ENCODE results near the gene MDM4. TPM values are rescaled to one million over a fixed set of nuclear protein-coding genes. Genes with fewer than 3 reads are reported as not detected.

The MDM4 gene
- total RNA-seq, 1 donor from 2014 or later, result 41.1 TPM

GRCh38 chr1:204563307-204563706 is 47.1 kb downstream of the MDM4 start:
- no peak overlapping the region for H3K4me3 Mint-ChIP-seq (ENCODE audit: unreplicated experiment)
- FAIRE-seq, result no peak

GRCh38 chr1:204563780-204564179 is 47.6 kb downstream of the MDM4 start:
- Mint-ChIP-seq H3K27ac (ENCODE audit: unreplicated experiment) (no peak overlapping the region), H3K36me3 (ENCODE audit: low read depth, unreplicated experiment) (peaks cover 7% of the 10 kb centered on the region), H3K27me3 (ENCODE audit: low read depth, unreplicated experiment) (no peaks in the 10 kb centered on the region), H3K9me3 (ENCODE audit: unreplicated experiment) (no peaks in the 10 kb centered on the region), H3K4me3 (ENCODE audit: unreplicated experiment) (no peak overlapping the region), H3K4me1 (ENCODE audit: low read depth, unreplicated experiment) (peaks cover 26% of the 10 kb centered on the region)
- Histone ChIP-seq H3K9me3 (ENCODE audit: insufficient read depth, low read depth, low read length) (no peaks in the 10 kb centered on the region), H3K4me2 (ENCODE audit: low read length) (no peak overlapping the region), H2AFZ (ENCODE audit: low read depth, low read length) (no peak overlapping the region), H3K36me3 (ENCODE audit: insufficient read depth, low read length) (no peaks in the 10 kb centered on the region), H4K20me1 (ENCODE audit: insufficient read depth, low read length) (peaks cover 4% of the 10 kb centered on the region), H3K4me3 (ENCODE audit: insufficient read depth, low read depth, low read length) (no peak overlapping the region), H3K27me3 (ENCODE audit: insufficient read depth, low read length) (no peaks in the 10 kb centered on the region), H3K27ac (ENCODE audit: low read depth, low read length) (no peak overlapping the region), H3K79me2 (ENCODE audit: insufficient read depth, low read length) (no peaks in the 10 kb centered on the region), H3K9ac (ENCODE audit: low read length) (no peak overlapping the region), H3K4me1 (ENCODE audit: insufficient read depth, low read length) (no peaks in the 10 kb centered on the region)
- TF ChIP-seq CTCF (IDR thresholded peaks at IDR 0.05; ENCODE audit: insufficient read depth, low read depth, low read length), result no peak
- no peak for TF ChIP-seq EZH2 (IDR thresholded peaks at IDR 0.05; ENCODE audit: insufficient read depth, low read length)
- no peak for DNase-seq (ENCODE audit: low read depth)
- FAIRE-seq, result no peak

More at GRCh38 chr1:204563307-204563706, 47.1 kb downstream of the MDM4 start:
- Mint-ChIP-seq H3K27ac (ENCODE audit: unreplicated experiment) (no peak overlapping the region), H3K27me3 (ENCODE audit: low read depth, unreplicated experiment) (no peaks in the 10 kb centered on the region), H3K9me3 (ENCODE audit: unreplicated experiment) (no peaks in the 10 kb centered on the region), H3K36me3 (ENCODE audit: low read depth, unreplicated experiment) (peaks cover 7% of the 10 kb centered on the region), H3K4me1 (ENCODE audit: low read depth, unreplicated experiment) (peaks cover 29% of the 10 kb centered on the region)
- no peaks in the 10 kb centered on the region for H3K9me3 ChIP-seq (ENCODE audit: insufficient read depth, low read depth, low read length)
- H3K4me3 ChIP-seq (ENCODE audit: insufficient read depth, low read depth, low read length), result no peak overlapping the region
- no peak overlapping the region for H3K9ac ChIP-seq (ENCODE audit: low read length)
- no peak overlapping the region for H3K4me2 ChIP-seq (ENCODE audit: low read length)
- no peaks in the 10 kb centered on the region for H3K79me2 ChIP-seq (ENCODE audit: insufficient read depth, low read length)
- H3K4me1 ChIP-seq (ENCODE audit: insufficient read depth, low read length), result no peaks in the 10 kb centered on the region
- H3K27ac ChIP-seq (ENCODE audit: low read depth, low read length), result no peak overlapping the region
- TF ChIP-seq CTCF (IDR thresholded peaks at IDR 0.05; ENCODE audit: insufficient read depth, low read depth, low read length) (no peak), EZH2 (IDR thresholded peaks at IDR 0.05; ENCODE audit: insufficient read depth, low read length) (no peak)
- peaks cover 8% of the 10 kb centered on the region for H4K20me1 ChIP-seq (ENCODE audit: insufficient read depth, low read length)
- no peaks in the 10 kb centered on the region for H3K27me3 ChIP-seq (ENCODE audit: insufficient read depth, low read length)
- DNase-seq (ENCODE audit: low read depth), result no peak
- no peak overlapping the region for H2AFZ ChIP-seq (ENCODE audit: low read depth, low read length)
- H3K36me3 ChIP-seq (ENCODE audit: insufficient read depth, low read length), result no peaks in the 10 kb centered on the region

GRCh38 chr1:204564835-204565234 is 48.6 kb downstream of the MDM4 start:
- peak overlapping the region; percentile 78 for H3K27ac Mint-ChIP-seq (ENCODE audit: unreplicated experiment)
- peaks cover 27% of the 10 kb centered on the region for H3K4me1 Mint-ChIP-seq (ENCODE audit: low read depth, unreplicated experiment)
- H3K4me3 ChIP-seq (ENCODE audit: insufficient read depth, low read depth, low read length), result no peak overlapping the region

More at GRCh38 chr1:204564835-204565234, 48.6 kb downstream of the MDM4 start:
- Histone ChIP-seq H2AFZ (ENCODE audit: low read depth, low read length) (no peak overlapping the region), H4K20me1 (ENCODE audit: insufficient read depth, low read length) (peaks cover 4% of the 10 kb centered on the region), H3K79me2 (ENCODE audit: insufficient read depth, low read length) (no peaks in the 10 kb centered on the region), H3K4me2 (ENCODE audit: low read length) (no peak overlapping the region), H3K27me3 (ENCODE audit: insufficient read depth, low read length) (no peaks in the 10 kb centered on the region), H3K36me3 (ENCODE audit: insufficient read depth, low read length) (no peaks in the 10 kb centered on the region), H3K9me3 (ENCODE audit: insufficient read depth, low read depth, low read length) (no peaks in the 10 kb centered on the region), H3K27ac (ENCODE audit: low read depth, low read length) (no peak overlapping the region), H3K9ac (ENCODE audit: low read length) (no peak overlapping the region), H3K4me1 (ENCODE audit: insufficient read depth, low read length) (no peaks in the 10 kb centered on the region)
- FAIRE-seq (no peak), DNase-seq (ENCODE audit: low read depth) (no peak)
- H3K9me3 Mint-ChIP-seq (ENCODE audit: unreplicated experiment), result no peaks in the 10 kb centered on the region
- H3K27me3 Mint-ChIP-seq (ENCODE audit: low read depth, unreplicated experiment), result no peaks in the 10 kb centered on the region
- TF ChIP-seq EZH2 (IDR thresholded peaks at IDR 0.05; ENCODE audit: insufficient read depth, low read length) (no peak), CTCF (IDR thresholded peaks at IDR 0.05; ENCODE audit: insufficient read depth, low read depth, low read length) (no peak)
- H3K4me3 Mint-ChIP-seq (ENCODE audit: unreplicated experiment), result no peak overlapping the region
- peaks cover 4% of the 10 kb centered on the region for H3K36me3 Mint-ChIP-seq (ENCODE audit: low read depth, unreplicated experiment)
